Activated CD4-positive, alpha-beta T cell treated with anti-CD3 and anti-CD28 coated beads, Interleukin-2, Interleukin-4, amounts not matched to agents 100 ng/mL and 50 ng/mL, durations not matched to agents 16 hours and 8 hours (primary cell): ENCODE results near the gene LAMTOR4.

ENCODE experiments used
- DNase-seq: peaks from one replicate; pipeline ENCODE4 v3.0.0-alpha.2; 2020; ENCODE audit warnings: low spot score

The LAMTOR4 gene

DNA sequence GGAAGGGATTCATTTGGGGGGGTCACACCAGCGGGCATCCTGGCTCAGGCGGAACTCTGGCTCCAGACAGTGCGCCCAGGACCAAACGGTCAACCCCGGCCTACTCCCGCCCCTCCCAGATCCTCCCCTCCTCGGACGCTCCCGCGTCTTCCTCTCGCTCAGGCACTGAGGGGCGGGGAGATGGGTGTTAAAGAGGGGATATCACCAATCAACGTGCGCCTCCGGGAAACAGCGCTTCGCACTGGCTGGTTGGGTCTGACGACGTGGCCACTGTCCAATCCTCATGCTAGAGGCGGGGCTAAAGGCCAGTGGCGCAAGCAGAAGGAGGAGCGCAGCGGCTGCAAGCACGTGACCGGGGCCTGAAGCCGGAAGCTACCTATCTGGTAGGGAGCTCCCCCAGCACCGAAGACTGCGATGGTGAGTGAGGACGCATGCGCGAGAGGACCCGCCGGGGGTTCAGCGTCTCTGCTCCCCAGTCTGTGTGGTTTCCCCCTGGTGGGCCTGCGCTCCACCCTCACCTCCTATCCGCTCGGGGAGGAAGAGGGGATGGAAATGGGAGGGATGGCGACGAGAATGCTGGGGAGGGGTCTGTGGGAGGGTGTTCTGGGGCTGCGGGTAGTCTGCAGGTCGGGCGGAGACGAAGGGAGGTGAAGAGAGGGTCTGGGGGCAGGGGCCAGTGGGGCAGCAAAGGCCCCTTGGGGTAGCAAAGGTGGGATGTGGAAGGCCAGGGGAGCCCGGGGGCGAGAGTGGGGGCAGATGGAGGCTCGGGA, at the start of gene LAMTOR4:
LAMTOR4 (plus strand) TSS at position 360 of the 770 bp plus-strand sequence; CDS start at position 415, 55 bp downstream.
- DNase-seq, result peak; percentile 100

DNA sequence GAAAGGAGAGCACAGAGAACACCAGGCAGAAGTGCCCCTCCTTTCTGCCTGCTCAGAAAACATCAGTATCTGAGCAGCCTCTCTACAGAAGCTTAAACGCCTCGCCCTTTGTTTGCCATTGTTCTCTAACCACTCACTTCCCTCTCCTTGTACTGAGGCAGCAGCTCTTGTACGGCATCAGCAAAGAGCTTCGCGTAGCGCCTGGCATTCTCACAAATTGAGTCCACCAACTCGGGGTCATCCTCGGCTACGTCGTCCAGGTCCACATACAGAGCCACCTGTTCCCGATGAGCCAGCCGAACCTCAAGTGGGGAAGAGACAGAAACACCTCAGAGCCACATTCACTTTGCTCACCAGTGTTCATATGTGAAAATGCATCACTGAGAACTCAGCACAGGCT, 49.3 kb upstream of the LAMTOR4 start:
- no peak for DNase-seq

DNA sequence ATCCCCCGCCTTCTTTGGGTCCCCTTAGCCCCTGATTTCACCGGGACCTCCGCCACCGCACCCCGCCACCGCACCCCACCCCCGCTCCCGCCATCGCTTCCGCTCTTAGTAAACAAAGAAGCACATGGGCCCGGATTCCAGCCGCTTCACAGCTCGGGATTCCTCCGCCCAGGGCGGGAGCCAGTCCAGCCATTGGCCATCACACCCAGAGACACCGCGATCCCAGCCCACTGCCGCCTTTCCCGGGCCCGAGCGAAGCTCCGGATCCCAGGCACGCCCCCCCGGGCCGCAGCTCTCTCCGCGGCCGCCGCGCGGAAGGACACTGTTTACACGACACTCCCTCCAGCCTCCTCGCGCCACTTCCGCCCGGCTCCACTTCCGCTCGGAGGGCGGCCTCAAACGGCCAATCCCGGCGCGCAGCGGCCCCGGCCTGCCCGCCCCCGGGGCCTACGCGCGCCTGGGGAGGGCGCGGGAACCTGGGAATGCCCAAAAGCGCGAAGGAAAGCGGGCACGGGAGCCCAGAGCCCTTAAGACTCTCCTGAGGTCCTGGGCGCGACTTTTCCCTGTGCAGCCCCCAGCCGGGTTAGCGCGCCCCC, 48.2 kb upstream of the LAMTOR4 start:
- peak; percentile 87 for DNase-seq

DNA sequence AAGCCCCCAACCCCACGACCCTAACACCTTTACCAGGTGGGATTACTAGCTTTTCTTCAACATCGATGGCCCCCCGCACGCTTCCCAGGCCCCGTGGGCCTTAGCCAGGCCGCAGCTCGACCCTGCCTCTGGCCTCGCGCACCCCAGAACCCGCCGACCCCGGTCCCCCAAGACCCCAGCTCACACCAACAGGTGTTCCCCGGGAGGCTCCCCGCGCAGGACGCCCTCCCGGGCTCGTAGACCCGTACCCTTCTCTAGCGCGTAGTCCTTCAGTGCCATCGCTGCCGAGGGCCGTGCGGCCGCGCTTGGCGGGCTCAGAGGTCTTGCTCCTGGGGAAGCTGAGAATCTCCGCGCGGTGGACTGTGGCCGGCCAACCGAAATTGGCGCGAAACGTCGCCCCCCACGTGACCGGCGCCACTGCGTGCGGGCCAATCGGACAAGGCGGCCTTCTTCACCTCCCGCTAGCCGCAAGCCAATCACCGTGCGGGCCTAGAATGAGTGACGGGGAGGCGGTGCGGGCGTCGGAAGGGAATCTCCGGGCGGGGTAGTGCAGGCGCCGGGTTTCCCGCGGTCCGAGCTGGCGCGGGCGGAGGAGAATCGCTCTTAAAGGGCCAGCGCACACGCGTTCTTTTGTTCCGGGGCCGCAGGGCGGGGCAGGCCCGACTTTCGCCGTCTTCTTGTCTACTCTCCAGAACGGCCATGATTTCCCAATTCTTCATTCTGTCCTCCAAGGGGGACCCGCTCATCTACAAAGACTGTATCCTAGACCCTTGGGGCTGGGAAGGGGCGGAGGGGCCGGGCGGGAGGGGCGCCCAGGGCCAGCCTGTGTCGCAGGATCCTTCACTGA, 47.5 kb upstream of the LAMTOR4 start, which contains the start of the genes AP4M1 and MCM7:
AP4M1 (plus strand) TSS at position 628 of the 847 bp plus-strand sequence; CDS start at position 700, 72 bp downstream.
MCM7 (minus strand) TSS at position 382 of the 847 bp plus-strand sequence; CDS start at position 279, 103 bp downstream.
- peak; percentile 99 for DNase-seq

DNA sequence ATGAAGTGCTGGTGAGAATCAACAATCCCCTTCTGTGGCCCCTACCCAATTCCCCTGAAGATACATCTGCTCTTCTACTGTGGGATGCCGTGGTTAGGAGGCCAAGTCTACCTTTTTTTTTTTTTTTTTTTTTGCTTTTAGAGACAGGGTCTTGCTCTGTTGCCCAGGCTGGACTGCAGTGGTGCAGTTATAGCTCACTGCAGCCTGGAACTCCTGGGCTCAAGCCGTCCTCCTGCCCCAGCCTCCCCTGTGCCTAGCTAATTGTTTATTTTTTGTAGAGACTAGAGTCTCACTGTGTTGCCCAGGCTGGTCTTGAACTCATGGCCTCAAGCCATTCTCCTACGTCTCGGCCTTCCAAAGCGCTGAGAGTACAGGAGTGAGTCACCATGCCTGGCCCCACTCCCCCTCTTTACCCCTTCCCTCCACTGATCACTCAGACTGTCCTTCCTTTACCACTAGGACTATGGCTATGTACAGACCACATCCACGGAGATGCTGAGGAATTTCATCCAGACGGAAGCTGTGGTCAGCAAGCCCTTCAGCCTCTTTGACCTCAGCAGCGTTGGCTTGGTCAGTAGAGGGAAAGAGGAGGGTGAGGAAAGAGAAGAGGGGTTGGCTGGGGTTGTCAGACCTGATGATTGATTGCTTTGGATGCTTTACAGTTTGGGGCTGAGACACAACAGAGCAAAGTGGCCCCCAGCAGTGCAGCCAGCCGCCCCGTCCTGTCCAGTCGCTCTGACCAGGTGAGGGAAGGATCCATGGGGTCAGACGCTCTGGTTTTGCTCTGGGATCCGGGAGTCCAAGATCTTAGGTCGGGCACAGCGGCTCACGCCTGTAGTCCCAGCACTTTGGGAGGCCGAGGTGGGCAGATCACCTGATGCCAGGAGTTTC, 45.5 kb upstream of the LAMTOR4 start:
- DNase-seq, result no peak

DNA sequence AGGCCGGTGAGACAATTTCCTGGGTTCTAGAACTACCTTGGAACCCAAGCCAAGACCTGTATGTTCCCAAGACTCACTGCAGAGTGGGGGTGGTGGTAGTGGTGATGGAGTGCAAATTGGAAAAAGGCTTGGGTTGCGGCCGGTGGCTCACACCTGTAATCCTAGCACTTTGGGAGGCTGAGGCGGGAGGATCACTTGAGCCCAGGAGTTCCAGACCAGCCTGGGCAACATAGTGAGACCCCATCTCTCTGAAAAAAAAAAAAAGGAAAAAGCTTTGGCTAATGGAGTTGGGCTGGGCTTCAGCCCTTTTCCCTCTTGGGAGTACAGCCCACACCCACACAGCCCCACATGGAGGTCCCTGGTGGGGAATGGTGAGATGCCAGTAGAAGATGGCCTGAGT, 43.2 kb upstream of the LAMTOR4 start:
- no peak for DNase-seq

DNA sequence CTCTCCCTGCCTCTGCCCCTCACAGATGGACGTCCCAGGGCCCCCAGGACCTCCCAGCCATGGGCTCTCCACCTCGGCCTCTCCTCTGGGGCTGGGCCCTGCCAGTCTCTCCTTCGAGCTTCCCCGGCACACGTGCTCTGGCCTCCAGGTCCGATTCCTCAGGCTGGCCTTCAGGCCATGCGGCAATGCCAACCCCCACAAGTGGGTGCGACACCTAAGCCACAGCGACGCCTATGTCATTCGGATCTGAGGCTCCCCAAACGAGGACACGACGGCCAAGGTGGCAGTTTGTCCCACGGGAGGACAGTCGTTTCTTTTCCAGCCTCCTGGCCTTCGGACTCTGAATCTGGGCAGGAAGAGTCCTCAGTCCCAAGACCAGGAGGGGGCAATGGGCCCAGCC, 42.1 kb upstream of the LAMTOR4 start:
- no peak for DNase-seq

DNA sequence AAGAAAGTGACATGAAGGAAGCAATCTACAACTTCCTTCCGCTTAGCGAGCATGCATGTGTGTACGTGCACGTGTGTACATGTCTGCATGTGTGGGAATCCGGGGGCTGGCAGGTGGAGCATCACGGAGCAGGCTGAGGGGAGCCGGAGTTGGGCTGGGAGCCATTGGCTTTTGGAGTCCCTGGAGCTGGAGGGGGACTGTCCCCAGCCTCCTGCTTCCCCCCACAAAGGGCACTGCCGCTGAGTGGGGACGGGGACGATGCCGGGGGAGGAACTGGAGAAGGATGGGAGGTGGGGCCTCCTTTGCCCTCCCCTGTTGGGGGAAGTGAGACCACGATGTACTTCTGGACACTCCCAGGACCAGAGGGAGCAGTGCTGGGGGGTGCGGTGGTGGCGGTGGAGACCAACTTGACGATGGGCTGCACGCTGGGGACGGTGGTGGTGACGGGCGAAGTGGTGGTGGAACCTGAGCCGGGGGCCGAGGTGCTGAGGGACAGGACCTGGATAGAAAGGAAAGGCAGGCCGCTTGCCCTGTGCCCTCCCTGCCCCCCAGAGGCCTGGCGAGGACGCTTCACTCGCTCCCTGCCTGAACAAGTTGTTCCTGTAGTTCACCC, 41.5 kb upstream of the LAMTOR4 start:
- no peak for DNase-seq

DNA sequence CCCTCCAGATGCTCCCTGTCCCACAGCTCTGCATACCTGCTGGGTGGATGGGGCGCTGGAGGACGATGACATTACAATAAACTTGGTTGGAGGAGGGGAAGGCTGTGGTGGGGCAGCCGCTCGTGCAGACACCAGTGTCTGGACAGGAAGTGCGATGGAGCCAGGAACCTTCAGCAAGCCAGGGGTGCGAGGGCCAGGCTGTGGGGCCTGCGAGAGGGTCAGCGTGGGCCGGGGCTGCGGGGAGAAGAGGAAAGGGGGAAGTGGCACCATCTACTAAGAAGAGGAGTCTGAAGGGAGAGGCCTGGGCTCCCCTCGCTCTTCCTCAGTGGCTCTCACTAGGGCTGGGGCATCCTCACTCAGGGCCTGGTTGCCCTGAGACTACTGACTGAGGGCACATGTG, 40.8 kb upstream of the LAMTOR4 start:
- no peak for DNase-seq

DNA sequence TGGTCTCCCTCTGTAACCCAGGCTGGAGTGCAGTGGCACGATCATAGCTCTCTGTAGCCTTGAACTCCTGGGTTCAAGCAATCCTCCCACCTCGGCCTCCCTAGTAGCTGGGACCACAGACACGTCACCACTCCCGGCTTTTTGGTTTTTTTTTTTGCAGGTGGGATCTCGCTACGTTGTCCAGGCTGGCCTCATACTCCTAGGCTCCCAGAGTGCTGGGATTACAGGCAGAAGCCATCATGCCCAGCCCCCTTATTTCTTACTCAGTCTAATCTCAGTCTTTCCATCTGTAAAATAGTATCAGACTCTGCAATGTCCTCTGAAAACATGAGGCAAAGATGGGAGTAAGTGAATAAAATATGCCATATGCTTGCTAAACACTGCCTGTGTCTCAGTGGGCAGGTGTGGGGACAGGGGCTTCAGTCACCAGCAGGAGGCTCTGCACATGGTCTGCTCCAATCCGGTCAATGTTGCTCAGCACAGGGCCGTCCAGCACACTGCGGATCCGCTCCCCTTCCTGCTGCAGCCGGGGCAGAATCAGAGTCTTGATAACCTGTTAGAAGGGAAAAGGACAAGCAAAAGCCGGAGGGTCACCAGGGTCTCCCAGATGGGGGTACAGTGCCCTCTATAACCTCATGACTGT, 39.1 kb upstream of the LAMTOR4 start:
- no peak for DNase-seq

DNA sequence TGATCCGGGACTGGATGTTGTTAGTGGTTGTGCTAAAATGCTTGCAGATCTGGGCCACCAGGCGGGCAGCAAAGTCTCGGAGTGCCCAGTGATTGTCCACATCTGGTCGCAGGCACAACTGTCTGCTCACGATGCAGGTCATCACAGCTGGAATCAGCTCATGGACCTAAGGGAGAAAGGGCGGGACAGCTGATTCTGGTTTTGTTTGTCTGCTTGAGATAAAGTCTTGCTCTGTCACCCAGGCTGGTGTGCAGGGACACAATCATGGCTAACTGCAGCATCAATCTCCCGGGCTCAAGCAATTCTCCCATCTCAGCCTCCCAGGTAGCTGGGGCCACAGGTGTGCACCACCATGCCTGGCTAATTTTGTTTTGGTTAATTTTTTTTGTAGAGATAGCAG, 37.6 kb upstream of the LAMTOR4 start:
- DNase-seq, result no peak

DNA sequence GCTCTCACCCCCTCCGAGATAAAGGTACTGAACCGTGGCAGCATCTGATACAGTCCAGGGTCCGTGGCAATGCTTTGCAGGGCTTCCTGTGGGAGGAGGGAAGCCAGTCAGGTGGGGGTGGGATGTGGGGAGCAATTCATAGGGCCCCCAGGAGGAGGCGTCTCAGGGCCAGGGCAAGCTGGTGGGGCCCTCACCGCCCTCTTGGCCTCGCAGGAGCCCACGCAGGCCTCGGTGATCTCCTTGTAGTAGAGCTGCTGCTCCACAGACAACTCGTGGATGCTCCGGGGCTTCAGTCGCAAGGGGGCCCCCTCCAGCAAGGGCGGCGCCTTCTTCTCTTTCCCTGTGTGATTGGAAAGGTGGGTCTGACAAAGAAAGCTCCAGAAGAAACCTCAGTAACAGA, 36.8 kb upstream of the LAMTOR4 start:
- DNase-seq, result no peak

DNA sequence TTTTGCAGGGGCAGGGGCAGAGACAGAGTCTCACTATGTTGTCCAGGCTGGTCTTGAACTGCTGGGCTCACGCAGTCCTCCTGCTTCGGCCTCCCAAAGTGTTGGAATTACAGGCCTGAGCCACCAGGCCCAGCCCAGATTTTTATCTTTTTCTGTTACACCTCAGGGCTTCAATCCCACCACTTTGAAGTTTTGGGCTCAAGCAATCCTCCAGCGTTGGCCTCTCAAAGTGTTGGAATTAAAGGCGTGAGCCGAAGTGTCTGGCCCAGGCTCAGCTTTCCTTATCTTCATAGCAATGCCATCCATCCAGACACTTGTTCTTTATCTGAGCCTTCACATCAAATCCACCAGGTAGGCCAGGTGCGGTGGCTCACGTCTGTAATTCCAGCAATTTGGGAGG, 33.7 kb upstream of the LAMTOR4 start:
- no peak for DNase-seq

DNA sequence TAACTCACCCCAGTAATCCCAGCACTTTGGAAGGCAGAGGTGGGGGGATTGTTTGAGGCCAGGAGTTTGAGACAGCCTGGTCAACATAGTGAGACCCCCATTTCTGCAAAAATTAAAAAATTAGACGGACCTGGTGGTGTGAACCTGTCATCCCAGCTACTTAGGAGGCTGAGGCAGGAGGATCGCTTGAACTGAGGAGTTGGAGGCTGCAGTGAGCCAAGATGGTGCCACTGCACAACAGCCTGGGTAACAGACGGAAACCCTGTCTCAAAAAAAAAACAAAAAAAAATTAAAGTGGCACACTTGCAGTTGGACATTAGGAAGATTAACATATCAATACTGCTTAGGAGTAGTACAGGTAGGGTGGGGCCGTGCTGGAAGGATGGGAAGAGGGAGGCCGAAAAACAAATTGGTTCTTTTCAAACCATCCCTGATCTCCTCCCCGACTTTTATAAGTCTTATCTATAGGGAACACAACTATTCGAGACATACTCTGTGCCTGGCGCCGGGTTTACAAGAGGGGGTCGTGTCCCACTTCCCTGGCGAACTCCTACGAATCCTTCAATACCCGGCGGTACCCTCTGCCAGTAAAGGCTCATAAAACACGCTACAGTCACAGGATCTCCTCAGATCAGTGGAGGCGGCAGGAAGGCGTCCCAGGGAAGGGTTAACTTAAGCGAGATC, 30.2 kb upstream of the LAMTOR4 start:
- no peak for DNase-seq

DNA sequence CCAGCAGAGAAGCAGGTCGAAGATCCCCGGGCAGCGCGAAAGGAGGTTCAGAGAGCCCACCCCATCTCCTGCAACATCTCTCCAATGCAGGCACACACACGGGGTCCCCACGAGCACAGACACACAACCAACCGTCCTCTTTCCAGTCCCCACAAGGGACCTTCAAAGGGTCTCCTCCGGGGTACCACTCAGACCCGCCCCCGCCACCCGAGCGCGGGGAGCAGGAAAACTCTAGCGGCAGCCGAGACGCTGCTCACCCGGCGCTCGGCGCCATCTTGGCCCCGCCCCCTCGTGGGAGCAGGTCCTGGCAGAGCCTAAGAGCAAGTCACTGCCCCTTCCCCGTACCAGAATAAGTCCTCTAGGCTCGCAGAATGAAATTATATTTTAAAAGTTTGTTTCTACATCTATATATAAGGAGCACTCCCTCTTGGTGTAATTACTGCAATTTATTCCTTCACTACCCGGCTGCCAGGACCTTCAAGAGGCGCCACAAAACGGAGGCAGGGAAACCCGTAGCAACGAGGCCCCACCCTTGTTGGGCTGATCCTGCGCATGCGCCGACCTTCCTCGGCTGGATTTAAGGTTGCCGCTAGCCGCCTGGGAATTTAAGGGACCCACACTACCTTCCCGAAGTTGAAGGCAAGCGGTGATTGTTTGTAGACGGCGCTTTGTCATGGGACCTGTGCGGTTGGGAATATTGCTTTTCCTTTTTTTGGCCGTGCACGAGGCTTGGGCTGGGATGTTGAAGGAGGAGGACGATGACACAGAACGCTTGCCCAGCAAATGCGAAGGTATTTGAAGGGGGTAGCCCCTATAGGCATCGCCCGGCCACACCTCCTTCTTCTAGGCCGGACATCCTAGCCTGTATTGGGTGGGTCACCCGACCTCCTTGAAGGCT, 29.4 kb upstream of the LAMTOR4 start, which contains the start of the genes CNPY4 and TAF6:
CNPY4 (plus strand) TSS at position 563 of the 898 bp plus-strand sequence; CDS start at position 674, 111 bp downstream.
TAF6 (minus strand) TSS at position 287 of the 898 bp plus-strand sequence. CDS start 5,149 bp downstream, outside the sequence.
- DNase-seq, result peak; percentile 95

DNA sequence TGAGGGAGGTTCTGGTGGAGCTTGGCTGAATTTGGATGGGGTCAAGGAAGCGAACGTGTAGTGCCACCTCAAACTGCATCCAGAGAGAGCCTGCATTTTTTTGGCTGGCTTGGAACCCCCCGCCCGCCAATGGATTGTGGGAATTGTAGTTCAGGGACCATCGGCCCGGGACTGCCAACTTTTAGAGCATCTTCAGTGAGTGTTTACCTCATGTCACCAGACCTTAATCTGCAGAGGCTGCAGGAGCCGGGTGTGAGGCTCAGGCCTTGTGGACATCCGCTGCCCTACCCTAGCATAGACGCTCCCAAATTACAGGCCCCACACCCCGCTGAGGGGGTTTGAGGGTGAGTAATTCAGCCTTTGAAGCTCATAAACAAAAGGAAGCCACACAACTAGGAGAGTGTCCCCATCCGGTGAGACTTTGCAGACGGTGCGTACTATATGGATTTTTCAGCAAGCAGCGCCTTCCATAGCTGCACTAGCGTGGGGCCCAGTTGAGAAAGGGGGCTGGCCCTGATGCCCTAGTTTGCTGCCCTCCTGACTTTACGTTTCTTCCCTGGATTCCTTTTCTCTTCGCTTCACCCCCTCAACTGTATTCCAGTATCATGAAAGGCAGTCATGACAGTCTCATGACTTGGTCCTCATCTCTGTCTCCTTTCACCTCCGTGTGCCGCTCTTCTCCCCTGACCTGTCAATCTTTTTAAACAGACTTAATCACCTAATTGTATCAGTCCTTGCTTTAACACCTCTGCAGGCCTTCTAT, 28.6 kb upstream of the LAMTOR4 start:
- peak; percentile 74 for DNase-seq

DNA sequence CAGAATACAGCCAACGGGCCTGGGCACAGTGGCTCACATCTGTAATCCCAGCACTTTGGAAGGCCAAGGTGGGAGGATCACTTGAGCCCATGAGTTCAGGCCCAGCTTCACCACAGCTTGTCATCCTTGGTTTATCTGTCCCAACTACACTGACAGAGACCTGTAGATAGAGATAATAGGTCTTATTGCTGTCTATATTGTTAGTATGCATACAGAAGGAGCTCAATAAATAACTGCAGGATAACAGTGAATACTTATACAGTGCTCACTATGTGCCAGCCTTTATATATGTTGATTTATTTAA, 28.0 kb upstream of the LAMTOR4 start:
- DNase-seq, result no peak

DNA sequence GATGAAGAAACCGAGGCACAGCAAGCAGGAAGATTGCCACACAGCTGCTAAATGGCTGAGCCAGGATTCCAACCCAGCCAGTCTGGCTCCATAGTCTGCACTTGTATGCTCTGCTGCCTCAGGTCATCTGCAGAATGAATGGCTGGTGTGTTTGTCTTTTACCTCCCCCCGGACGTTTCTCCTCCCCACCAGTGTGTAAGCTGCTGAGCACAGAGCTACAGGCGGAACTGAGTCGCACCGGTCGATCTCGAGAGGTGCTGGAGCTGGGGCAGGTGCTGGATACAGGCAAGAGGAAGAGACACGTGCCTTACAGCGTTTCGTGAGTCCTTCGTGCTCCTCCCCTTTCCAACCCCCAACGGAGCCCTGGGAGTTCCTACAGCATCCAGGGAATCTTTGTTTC, 26.7 kb upstream of the LAMTOR4 start:
- DNase-seq, result no peak
